Gastroesophageal sphincter (tissue), 3 donors: ENCODE data around the gene SUSD6.

ENCODE experiments used
- POLR2AphosphoS5 ChIP-seq: sonication (generic); formaldehyde crosslinking; IDR thresholded peaks from one replicate; pipeline ENCODE4 v1.6.1; 2017; ENCODE audit warnings: antibody characterized with exemption
- TF ChIP-seq, protein P1 (sequence below), 4 experiments: fragments of 200-600 bp in 2 of 4; fragments of 450-650 bp in 2 of 4; sonication (generic) in 1 of 4; IDR thresholded peaks; one replicate each; pipeline ENCODE4 v1.5.1; 2017 to 2019; ENCODE audit warnings: antibody characterized with exemption in 4 of 4, mild to moderate bottlenecking in 2 of 4, moderate library complexity in 2 of 4

DNA sequence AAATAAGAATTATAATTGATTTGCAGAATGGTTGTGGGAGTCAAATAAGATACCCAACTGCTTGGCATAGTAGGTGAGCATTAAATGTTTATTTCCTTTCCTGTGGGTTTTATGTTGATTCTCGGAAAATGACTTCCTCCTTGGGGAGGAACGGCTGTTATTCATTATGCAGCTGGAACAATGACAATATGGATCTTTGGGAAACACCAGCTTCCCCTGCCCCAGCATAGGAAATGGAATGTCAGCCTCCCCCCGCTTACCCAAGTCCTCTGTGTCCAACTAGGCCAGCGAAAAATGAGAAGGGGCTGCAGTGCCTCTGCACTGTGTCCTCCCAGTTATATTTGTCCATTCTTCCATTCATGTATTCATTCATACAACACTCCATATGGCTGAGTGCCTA, 25.0 kb upstream of the SUSD6 start:
- TF ChIP-seq, protein P1, sequence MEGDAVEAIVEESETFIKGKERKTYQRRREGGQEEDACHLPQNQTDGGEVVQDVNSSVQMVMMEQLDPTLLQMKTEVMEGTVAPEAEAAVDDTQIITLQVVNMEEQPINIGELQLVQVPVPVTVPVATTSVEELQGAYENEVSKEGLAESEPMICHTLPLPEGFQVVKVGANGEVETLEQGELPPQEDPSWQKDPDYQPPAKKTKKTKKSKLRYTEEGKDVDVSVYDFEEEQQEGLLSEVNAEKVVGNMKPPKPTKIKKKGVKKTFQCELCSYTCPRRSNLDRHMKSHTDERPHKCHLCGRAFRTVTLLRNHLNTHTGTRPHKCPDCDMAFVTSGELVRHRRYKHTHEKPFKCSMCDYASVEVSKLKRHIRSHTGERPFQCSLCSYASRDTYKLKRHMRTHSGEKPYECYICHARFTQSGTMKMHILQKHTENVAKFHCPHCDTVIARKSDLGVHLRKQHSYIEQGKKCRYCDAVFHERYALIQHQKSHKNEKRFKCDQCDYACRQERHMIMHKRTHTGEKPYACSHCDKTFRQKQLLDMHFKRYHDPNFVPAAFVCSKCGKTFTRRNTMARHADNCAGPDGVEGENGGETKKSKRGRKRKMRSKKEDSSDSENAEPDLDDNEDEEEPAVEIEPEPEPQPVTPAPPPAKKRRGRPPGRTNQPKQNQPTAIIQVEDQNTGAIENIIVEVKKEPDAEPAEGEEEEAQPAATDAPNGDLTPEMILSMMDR (IDR thresholded peaks at IDR 0.05): no peak
- no peak for TF ChIP-seq POLR2AphosphoS5
